Natural killer cell (primary cell): ENCODE results near the gene KCNB1. TPM values are rescaled to one million over a fixed set of nuclear protein-coding genes. Genes with fewer than 3 reads are reported as not detected.

Experiments used
- ATAC-seq, 3 donors: fragments of 150-1000 bp in 2 of 3; fragments of 200-7000 bp in 1 of 3; cut with Tn5 transposase; 1 replicate in 1 of 3; 2 replicates in 2 of 3; pipeline ENCODE4 v1.10.0; 2021; ENCODE audit warnings: mild to moderate bottlenecking in 2 of 3, moderate library complexity in 2 of 3
- DNase-seq, 2 donors: peaks; one replicate each; pipeline versions ENCODE4 v3.0.0 to v3.0.0-alpha.2; 2013 to 2021; ENCODE audit warnings: mixed read lengths in 1 of 2
- H3K27ac ChIP-seq: one replicate; pipeline ENCODE4 v1.5.1; 2013; ENCODE audit warnings: mild to moderate bottlenecking, low read length
- H3K27me3 ChIP-seq: one replicate; pipeline ENCODE4 v1.6.1; 2013; ENCODE audit warnings: low read length; ENCODE audit not compliant: control insufficient read depth, insufficient read depth
- H3K36me3 ChIP-seq: one replicate; pipeline ENCODE4 v1.6.1; 2013; ENCODE audit warnings: low read length; ENCODE audit not compliant: control insufficient read depth, insufficient read depth
- H3K4me1 ChIP-seq: one replicate; pipeline ENCODE4 v1.6.1; 2013; ENCODE audit warnings: low read length; ENCODE audit not compliant: control insufficient read depth, insufficient read depth
- H3K4me3 ChIP-seq: one replicate; pipeline ENCODE4 v1.5.1; 2013; ENCODE audit warnings: low read length
- H3K9me3 ChIP-seq: one replicate; pipeline ENCODE4 v1.6.1; 2013; ENCODE audit warnings: low read length; ENCODE audit not compliant: control insufficient read depth, insufficient read depth
- H3K27ac Mint-ChIP-seq, 2 donors: one replicate each; pipeline ENCODE4 v1.8.0; 2022; ENCODE audit warnings: mild to moderate bottlenecking in 2 of 2, mixed read lengths in 2 of 2, moderate library complexity in 1 of 2
- H3K27me3 Mint-ChIP-seq, 2 donors: one replicate each; pipeline ENCODE4 v1.8.0; 2022; ENCODE audit warnings: low read depth in 2 of 2, mixed read lengths in 2 of 2
- H3K36me3 Mint-ChIP-seq: one replicate; pipeline ENCODE4 v1.8.0; 2022; ENCODE audit warnings: mixed read lengths
- H3K4me1 Mint-ChIP-seq, 2 donors: one replicate each; pipeline ENCODE4 v1.8.0; 2022; ENCODE audit warnings: mixed read lengths in 2 of 2
- H3K4me3 Mint-ChIP-seq: one replicate; pipeline ENCODE4 v1.8.0; 2022; ENCODE audit warnings: mild to moderate bottlenecking, moderate library complexity, mixed read lengths
- H3K9me3 Mint-ChIP-seq, 2 donors: one replicate each; pipeline ENCODE4 v1.8.0; 2022; ENCODE audit warnings: mixed read lengths in 2 of 2
- CTCF ChIP-seq: fragments of 200-600 bp; IDR thresholded peaks from one replicate; pipeline ENCODE4 v1.8.0; 2022; ENCODE audit warnings: antibody characterized with exemption
- WGBS: methylation state at CpG from one replicate; pipeline ENCODE4 v1.1.7; 2013; ENCODE audit warnings: missing lambda C conversion rate; ENCODE audit not compliant: insufficient coverage; 5-methylcytosine and 5-hydroxymethylcytosine counted together
- intact Hi-C: fragments of 100-400 bp; cut with micrococcal nuclease; formaldehyde crosslinking; loops from one replicate; pipeline ENCODE4 v1.14.2; 2022
- total RNA-seq, 4 donors: library from RNA; stranded (reverse); fragments of 120-200 nt in 1 of 4; gene quantifications; one replicate each; pipeline versions ENCODE4 v1.2.3 to v1.2.4, GENCODE V29; 2013 to 2022

Gene KCNB1
- total RNA-seq, 3 donors from 2014 or later (not counting 1 experiment from before 2014, with no cell fraction given): 0.09 TPM; not detected in 2

- Histone ChIP-seq H3K4me3 (no peak overlapping the region), H3K27me3 (no peaks in the 10 kb centered on the region), H3K9me3 (no peaks in the 10 kb centered on the region), H3K4me1 (no peaks in the 10 kb centered on the region), H3K27ac (no peak overlapping the region), H3K36me3 (no peaks in the 10 kb centered on the region)
- Mint-ChIP-seq H3K4me3 (no peak overlapping the region), H3K36me3 (no peaks in the 10 kb centered on the region), H3K9me3 (no peaks in the 10 kb centered on the region), H3K27ac (no peak overlapping the region), H3K4me1 (no peaks in the 10 kb centered on the region), H3K27me3 (peaks cover 23 to 30% of the 10 kb centered on the region in 2 donors)
- intact Hi-C loops: no loop called here
- ATAC-seq (no peak), DNase-seq (no peak)
- WGBS: 65% methylated on average over 14 of the region's 14 CpGs
- no peak for TF ChIP-seq CTCF
Measured at GRCh38 chr20:49450281-49450721, 32.2 kb downstream of the KCNB1 start.

GRCh38 chr20:49448917-49449316 is 33.6 kb downstream of the KCNB1 start:
- Mint-ChIP-seq H3K4me1 (no peaks in the 10 kb centered on the region), H3K4me3 (no peak overlapping the region), H3K27ac (no peak overlapping the region), H3K9me3 (no peaks in the 10 kb centered on the region), H3K36me3 (no peaks in the 10 kb centered on the region), H3K27me3 (peaks cover 20 to 38% of the 10 kb centered on the region in 2 donors)
- 80% methylated on average over 6 of the region's 6 CpGs for WGBS
- intact Hi-C loops: no loop called here
- no peak overlapping the region for H3K4me3 ChIP-seq
- H3K9me3 ChIP-seq: no peaks in the 10 kb centered on the region
- no peaks in the 10 kb centered on the region for H3K36me3 ChIP-seq
- TF ChIP-seq CTCF: no peak
- no peak for DNase-seq
- ATAC-seq: no peak
- no peaks in the 10 kb centered on the region for H3K4me1 ChIP-seq
- no peaks in the 10 kb centered on the region for H3K27me3 ChIP-seq
- no peak overlapping the region for H3K27ac ChIP-seq

GRCh38 chr20:49447946-49448809 is 34.3 kb downstream of the KCNB1 start:
- ATAC-seq: no peak
- 76% methylated on average over 5 of the region's 5 CpGs for WGBS
- H3K27me3 Mint-ChIP-seq: peaks cover 18 to 37% of the 10 kb centered on the region in 2 donors
- no peak overlapping the region for H3K4me3 ChIP-seq
- no peaks in the 10 kb centered on the region for H3K4me1 Mint-ChIP-seq
- H3K27ac ChIP-seq: no peak overlapping the region
- no peak overlapping the region for H3K27ac Mint-ChIP-seq
- no peaks in the 10 kb centered on the region for H3K36me3 ChIP-seq
- H3K9me3 Mint-ChIP-seq: no peaks in the 10 kb centered on the region
- no peak overlapping the region for H3K4me3 Mint-ChIP-seq
- intact Hi-C loops: no loop called here
- H3K9me3 ChIP-seq: no peaks in the 10 kb centered on the region
- no peaks in the 10 kb centered on the region for H3K36me3 Mint-ChIP-seq
- H3K27me3 ChIP-seq: no peaks in the 10 kb centered on the region
- TF ChIP-seq CTCF: no peak
- DNase-seq: no peak
- H3K4me1 ChIP-seq: no peaks in the 10 kb centered on the region
